ENCODE data around the gene MACROD2. TPM values are rescaled to one million over a fixed set of nuclear protein-coding genes. Genes with fewer than 3 reads are reported as not detected.

MACROD2 gene
- total RNA-seq, 4 donors from 2014 or later: 4.6 to 33.0 (median 8.3) TPM

GRCh38 chr20:15811951-15812350, 1816.6 kb downstream of the MACROD2 start:
- in situ Hi-C loops (cut with MboI; ENCODE audit: low pct_ligation_motif_present in 1 of 4, low pct_unique_long_range_greater_than_20kb in 1 of 4, low sequenced_read_pairs in 3 of 4): no loop called here
- Histone ChIP-seq H3K27ac (no peak overlapping the region), H3K4me1 (no peaks in the 10 kb centered on the region), H3K9me3 (no peaks in the 10 kb centered on the region), H3K27me3 (no peaks in the 10 kb centered on the region), H3K4me3 (no peak overlapping the region), H3K36me3 (no peaks in the 10 kb centered on the region)
- 75 to 77% methylated on average over 2 of the region's 2 CpGs for WGBS, 2 donors (ENCODE audit: low coverage in 1 of 2)
- no peak for DNase-seq
- no peak for TF ChIP-seq EP300 (IDR thresholded peaks at IDR 0.05; ENCODE audit: low read depth)
- no peak for TF ChIP-seq POLR2AphosphoS5 (IDR thresholded peaks at IDR 0.05)
- no peak for TF ChIP-seq CTCF (IDR thresholded peaks at IDR 0.05)
- TF ChIP-seq POLR2A (IDR thresholded peaks at IDR 0.05): no peak
- intact Hi-C loops (cut with DNase I; ENCODE audit: low total_unique reads): no loop called here

- TF ChIP-seq POLR2AphosphoS5 (IDR thresholded peaks at IDR 0.05): no peak
- no peak for TF ChIP-seq CTCF (IDR thresholded peaks at IDR 0.05)
- no peak for TF ChIP-seq EP300 (IDR thresholded peaks at IDR 0.05; ENCODE audit: low read depth)
- TF ChIP-seq POLR2A (IDR thresholded peaks at IDR 0.05): no peak
- in situ Hi-C loops (cut with MboI; ENCODE audit: low pct_ligation_motif_present in 1 of 4, low pct_unique_long_range_greater_than_20kb in 1 of 4, low sequenced_read_pairs in 3 of 4) (no loop called here), intact Hi-C loops (cut with DNase I; ENCODE audit: low total_unique reads) (no loop called here)
- H3K36me3 ChIP-seq: no peaks in the 10 kb centered on the region
- H3K27me3 ChIP-seq: no peaks in the 10 kb centered on the region
- WGBS, 2 donors (ENCODE audit: low coverage in 1 of 2): 39 to 71% methylated on average over 1 of the region's 1 CpG
- H3K9me3 ChIP-seq: no peaks in the 10 kb centered on the region
- no peaks in the 10 kb centered on the region for H3K4me1 ChIP-seq
- DNase-seq: no peak
- H3K4me3 ChIP-seq: no peak overlapping the region
- no peak overlapping the region for H3K27ac ChIP-seq
Observed at GRCh38 chr20:15812696-15813095, 1817.4 kb downstream of the MACROD2 start.

GRCh38 chr20:15814360-15814759, 1819.0 kb downstream of the MACROD2 start:
- intact Hi-C loops (cut with DNase I; ENCODE audit: low total_unique reads): no loop called here
- H3K4me1 ChIP-seq: no peaks in the 10 kb centered on the region

GRCh38 chr20:15814911-15815310, 1819.6 kb downstream of the MACROD2 start:
- H3K36me3 ChIP-seq: no peaks in the 10 kb centered on the region
- DNase-seq: no peak
- no peak overlapping the region for H3K27ac ChIP-seq
- intact Hi-C loops (cut with DNase I; ENCODE audit: low total_unique reads): no loop called here
- H3K4me3 ChIP-seq: no peak overlapping the region
- in situ Hi-C loops (cut with MboI; ENCODE audit: low pct_ligation_motif_present in 1 of 4, low pct_unique_long_range_greater_than_20kb in 1 of 4, low sequenced_read_pairs in 3 of 4): no loop called here
- TF ChIP-seq POLR2A (IDR thresholded peaks at IDR 0.05) (no peak), POLR2AphosphoS5 (IDR thresholded peaks at IDR 0.05) (no peak), CTCF (IDR thresholded peaks at IDR 0.05) (no peak)
- no peaks in the 10 kb centered on the region for H3K9me3 ChIP-seq
- no peaks in the 10 kb centered on the region for H3K27me3 ChIP-seq
- 41 to 51% methylated on average over 2 of the region's 2 CpGs for WGBS, 2 donors (ENCODE audit: low coverage in 1 of 2)
- H3K4me1 ChIP-seq: no peaks in the 10 kb centered on the region

More at GRCh38 chr20:15814360-15814759, 1819.0 kb downstream of the MACROD2 start:
- Histone ChIP-seq H3K27me3 (no peaks in the 10 kb centered on the region), H3K27ac (no peak overlapping the region), H3K36me3 (no peaks in the 10 kb centered on the region), H3K4me3 (no peak overlapping the region), H3K9me3 (no peaks in the 10 kb centered on the region)
- in situ Hi-C loops (cut with MboI; ENCODE audit: low pct_ligation_motif_present in 1 of 4, low pct_unique_long_range_greater_than_20kb in 1 of 4, low sequenced_read_pairs in 3 of 4): no loop called here
- DNase-seq: no peak
- TF ChIP-seq POLR2A (IDR thresholded peaks at IDR 0.05) (no peak), CTCF (IDR thresholded peaks at IDR 0.05) (no peak), EP300 (IDR thresholded peaks at IDR 0.05; ENCODE audit: low read depth) (no peak), POLR2AphosphoS5 (IDR thresholded peaks at IDR 0.05) (no peak)
